Thyroid gland (tissue), 4 donors: ENCODE measurements around the gene SHISA4. TPM values are rescaled to one million over a fixed set of nuclear protein-coding genes. Genes with fewer than 3 reads are reported as not detected.

ENCODE experiments used
- DNase-seq, 2 donors: peaks; one replicate each; pipeline ENCODE4 v3.0.0-alpha.2; 2019
- H3K27ac ChIP-seq, 3 donors: fragments of 200-600 bp; sonication (generic); 1 replicate in 2 of 3; 2 replicates in 1 of 3; pipeline ENCODE4 v1.5.1; 2016 to 2019; ENCODE audit warnings: mild to moderate bottlenecking in 1 of 3, moderate library complexity in 1 of 3
- H3K27me3 ChIP-seq: fragments of 200-600 bp; sonication (generic); one replicate; pipeline ENCODE4 v1.5.1; 2019
- H3K36me3 ChIP-seq, 2 donors: fragments of 200-600 bp; sonication (generic); one replicate each; pipeline ENCODE4 v1.5.1; 2016 to 2019
- H3K4me1 ChIP-seq, 2 donors: fragments of 200-600 bp; sonication (generic); one replicate each; pipeline ENCODE4 v1.5.1; 2017 to 2019
- H3K4me3 ChIP-seq, 3 donors: fragments of 200-600 bp; sonication (generic); replicated peaks in 1 of 3; 1 replicate in 2 of 3; 2 replicates in 1 of 3; pipeline ENCODE4 v1.5.1; 2016; ENCODE audit warnings: mild to moderate bottlenecking in 1 of 3
- H3K9me3 ChIP-seq: fragments of 200-600 bp; sonication (generic); one replicate; pipeline ENCODE4 v1.5.1; 2017
- POLR2A ChIP-seq, 2 donors: fragments of 450-650 bp; IDR thresholded peaks; one replicate each; pipeline ENCODE4 v1.6.1; 2017; ENCODE audit warnings: antibody characterized with exemption in 2 of 2, mild to moderate bottlenecking in 2 of 2, moderate library complexity in 1 of 2
- WGBS, 2 donors: methylation state at CpG; one replicate each; pipeline ENCODE4 v1.1.5; 2017; 5-methylcytosine and 5-hydroxymethylcytosine counted together
- intact Hi-C: fragments of 100-400 bp; cut with DNase I; formaldehyde crosslinking; loops from one replicate; pipeline ENCODE4 v1.15.1; 2023
- total RNA-seq, 4 donors: library from RNA; depleted of rRNA; stranded (reverse); fragments of >200 nt; gene quantifications; one replicate each; pipeline ENCODE4 v1.2.3, GENCODE V29; 2016
- TF ChIP-seq, protein P1 (sequence below), 6 experiments: fragments of 200-600 bp in 3 of 6; fragments of 450-650 bp in 3 of 6; sonication (generic) in 3 of 6; IDR thresholded peaks; one replicate each; pipeline ENCODE4 v1.5.1; 2016 to 2019; ENCODE audit warnings: antibody characterized with exemption in 6 of 6, mild to moderate bottlenecking in 2 of 6, inconsistent platforms in 1 of 6, moderate library complexity in 1 of 6

The SHISA4 gene
- total RNA-seq, 4 donors from 2014 or later, result 28.8 to 60.3 (median 50.3) TPM

DNA sequence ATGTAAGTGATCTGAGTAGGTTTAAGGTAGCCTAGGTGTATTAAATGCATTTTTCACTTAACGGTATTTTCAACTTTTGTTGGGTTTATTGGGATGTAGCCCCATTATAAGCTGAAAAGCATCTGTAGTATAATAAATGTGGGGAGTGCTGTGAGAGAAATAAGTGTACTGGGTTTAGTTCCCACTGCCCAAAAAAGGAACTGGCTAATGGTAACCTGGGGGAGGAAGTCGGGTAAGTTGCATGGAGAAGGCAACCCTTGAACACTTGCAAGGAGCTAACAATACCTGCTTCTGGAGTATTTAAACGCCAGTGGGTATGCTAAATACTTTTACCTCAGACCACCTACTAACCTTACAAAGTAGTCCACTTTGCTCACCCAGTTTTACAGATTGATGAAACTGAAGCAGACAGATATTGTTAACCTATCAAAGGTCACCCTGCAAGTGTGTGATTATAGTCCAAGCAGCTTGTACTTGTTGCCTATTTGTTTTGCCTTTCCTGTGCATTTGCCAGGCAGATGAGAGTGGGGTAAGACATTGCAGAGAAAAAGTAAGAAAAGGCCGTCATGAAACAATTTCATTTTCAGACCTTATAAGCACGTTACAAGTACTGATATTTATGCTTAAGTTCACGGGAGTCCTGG is 7.6 kb upstream of the SHISA4 start:
- peaks cover 11 to 24% of the 10 kb centered on the region in 2 donors for H3K4me1 ChIP-seq
- TF ChIP-seq, protein P1, sequence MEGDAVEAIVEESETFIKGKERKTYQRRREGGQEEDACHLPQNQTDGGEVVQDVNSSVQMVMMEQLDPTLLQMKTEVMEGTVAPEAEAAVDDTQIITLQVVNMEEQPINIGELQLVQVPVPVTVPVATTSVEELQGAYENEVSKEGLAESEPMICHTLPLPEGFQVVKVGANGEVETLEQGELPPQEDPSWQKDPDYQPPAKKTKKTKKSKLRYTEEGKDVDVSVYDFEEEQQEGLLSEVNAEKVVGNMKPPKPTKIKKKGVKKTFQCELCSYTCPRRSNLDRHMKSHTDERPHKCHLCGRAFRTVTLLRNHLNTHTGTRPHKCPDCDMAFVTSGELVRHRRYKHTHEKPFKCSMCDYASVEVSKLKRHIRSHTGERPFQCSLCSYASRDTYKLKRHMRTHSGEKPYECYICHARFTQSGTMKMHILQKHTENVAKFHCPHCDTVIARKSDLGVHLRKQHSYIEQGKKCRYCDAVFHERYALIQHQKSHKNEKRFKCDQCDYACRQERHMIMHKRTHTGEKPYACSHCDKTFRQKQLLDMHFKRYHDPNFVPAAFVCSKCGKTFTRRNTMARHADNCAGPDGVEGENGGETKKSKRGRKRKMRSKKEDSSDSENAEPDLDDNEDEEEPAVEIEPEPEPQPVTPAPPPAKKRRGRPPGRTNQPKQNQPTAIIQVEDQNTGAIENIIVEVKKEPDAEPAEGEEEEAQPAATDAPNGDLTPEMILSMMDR (IDR thresholded peaks at IDR 0.05), result no peak
- no peak for TF ChIP-seq POLR2A (IDR thresholded peaks at IDR 0.05)
- WGBS, 2 donors, result 63 to 65% methylated on average over 6 of the region's 6 CpGs

GRCh38 chr1:201881617-201882016 is 7.1 kb upstream of the SHISA4 start:
- DNase-seq, result no peak
- WGBS, 2 donors, result 82 to 92% methylated on average over 1 of the region's 1 CpG
- Histone ChIP-seq H3K27ac (no peak overlapping the region), H3K4me3 (no peak overlapping the region), H3K27me3 (no peaks in the 10 kb centered on the region), H3K9me3 (no peaks in the 10 kb centered on the region), H3K36me3 (no peaks in the 10 kb centered on the region), H3K4me1 (peaks cover 11 to 28% of the 10 kb centered on the region in 2 donors)
- intact Hi-C loops, result no loop called here
- TF ChIP-seq, protein P1 (IDR thresholded peaks at IDR 0.05), result no peak
- TF ChIP-seq POLR2A (IDR thresholded peaks at IDR 0.05), result no peak

More for the DNA sequence above, 7.6 kb upstream of the SHISA4 start:
- no peak for DNase-seq
- no peak overlapping the region for H3K4me3 ChIP-seq
- peaks cover 0 to 5% of the 10 kb centered on the region in 2 donors for H3K36me3 ChIP-seq
- H3K27me3 ChIP-seq, result no peaks in the 10 kb centered on the region
- no peak overlapping the region for H3K27ac ChIP-seq
- no peaks in the 10 kb centered on the region for H3K9me3 ChIP-seq
- intact Hi-C loops, result no loop called here

- Histone ChIP-seq H3K9me3 (no peaks in the 10 kb centered on the region), H3K27me3 (no peaks in the 10 kb centered on the region), H3K4me1 (peaks cover 11 to 31% of the 10 kb centered on the region in 2 donors), H3K36me3 (no peaks in the 10 kb centered on the region), H3K4me3 (no peak overlapping the region), H3K27ac (no peak overlapping the region)
- no peak for DNase-seq
- TF ChIP-seq POLR2A (IDR thresholded peaks at IDR 0.05), result no peak
- TF ChIP-seq, protein P1 (IDR thresholded peaks at IDR 0.05), result no peak
- WGBS, 2 donors, result 72 to 77% methylated on average over 2 of the region's 2 CpGs
- intact Hi-C loops, result no loop called here
These were observed 6.0 kb upstream of the SHISA4 start for GRCh38 chr1:201882665-201883132.

DNA sequence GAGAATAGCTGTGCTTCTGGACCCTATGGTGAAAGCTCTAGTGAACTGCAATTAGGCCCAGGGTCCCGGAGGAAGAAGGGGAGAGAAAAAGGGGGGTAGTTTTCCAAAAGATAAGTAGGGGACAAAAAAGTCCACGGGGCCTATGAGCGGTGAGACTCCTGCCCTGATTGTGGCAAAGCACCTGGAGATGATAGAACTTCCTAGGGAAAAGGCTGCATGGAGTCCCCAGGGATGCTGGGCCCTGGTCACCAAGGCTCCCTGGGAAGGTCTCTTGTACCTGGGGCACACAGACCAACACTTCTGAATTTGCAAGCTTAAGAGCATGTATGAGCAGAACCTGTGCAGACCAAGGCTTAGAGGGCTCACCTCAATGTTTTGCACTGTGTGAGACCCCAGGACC is 5.4 kb upstream of the SHISA4 start:
- H3K27me3 ChIP-seq, result no peaks in the 10 kb centered on the region
- intact Hi-C loops, result no loop called here
- H3K36me3 ChIP-seq, result no peaks in the 10 kb centered on the region
- peaks cover 11 to 37% of the 10 kb centered on the region in 2 donors for H3K4me1 ChIP-seq
- no peak for TF ChIP-seq POLR2A (IDR thresholded peaks at IDR 0.05)
- TF ChIP-seq, protein P1 (IDR thresholded peaks at IDR 0.05), result no peak
- H3K4me3 ChIP-seq, result no peak overlapping the region
- H3K27ac ChIP-seq, result no peak overlapping the region
- no peaks in the 10 kb centered on the region for H3K9me3 ChIP-seq
- WGBS, 2 donors, result 82% methylated on average over 3 of the region's 3 CpGs
- DNase-seq, result no peak

GRCh38 chr1:201883786-201884185 is 4.9 kb upstream of the SHISA4 start:
- no peaks in the 10 kb centered on the region for H3K27me3 ChIP-seq
- no peaks in the 10 kb centered on the region for H3K9me3 ChIP-seq
- no peak for DNase-seq
- peaks cover 11 to 38% of the 10 kb centered on the region in 2 donors for H3K4me1 ChIP-seq
- H3K27ac ChIP-seq, result no peak overlapping the region
- WGBS, 2 donors, result 68 to 73% methylated on average over 7 of the region's 7 CpGs
- no peaks in the 10 kb centered on the region for H3K36me3 ChIP-seq
- intact Hi-C loops, result no loop called here
- H3K4me3 ChIP-seq, result no peak overlapping the region
- TF ChIP-seq POLR2A (IDR thresholded peaks at IDR 0.05), result no peak
- TF ChIP-seq, protein P1 (IDR thresholded peaks at IDR 0.05), result no peak
